Astrocyte of the spinal cord (primary cell): ENCODE measurements around the gene TBC1D20.

ENCODE experiments used
- DNase-seq: peaks from one replicate; pipeline ENCODE4 v3.0.0; 2011; ENCODE audit warnings: low read depth, low spot score
- H3K4me3 ChIP-seq: 2 replicates; pipeline ENCODE4 v1.5.1; 2011; ENCODE audit warnings: low read depth, mild to moderate bottlenecking, low read length, moderate library complexity
- in situ Hi-C: cut with HindIII; loops from 2 replicates; pipeline ENCODE4 v1.10.0; 2017; ENCODE audit warnings: low sequenced_read_pairs
- TF ChIP-seq, protein P1 (sequence below): IDR thresholded peaks from 2 replicates; pipeline ENCODE4 v1.5.1; 2012; ENCODE audit warnings: low read depth, mild to moderate bottlenecking, low read length, inconsistent platforms

Gene TBC1D20

DNA sequence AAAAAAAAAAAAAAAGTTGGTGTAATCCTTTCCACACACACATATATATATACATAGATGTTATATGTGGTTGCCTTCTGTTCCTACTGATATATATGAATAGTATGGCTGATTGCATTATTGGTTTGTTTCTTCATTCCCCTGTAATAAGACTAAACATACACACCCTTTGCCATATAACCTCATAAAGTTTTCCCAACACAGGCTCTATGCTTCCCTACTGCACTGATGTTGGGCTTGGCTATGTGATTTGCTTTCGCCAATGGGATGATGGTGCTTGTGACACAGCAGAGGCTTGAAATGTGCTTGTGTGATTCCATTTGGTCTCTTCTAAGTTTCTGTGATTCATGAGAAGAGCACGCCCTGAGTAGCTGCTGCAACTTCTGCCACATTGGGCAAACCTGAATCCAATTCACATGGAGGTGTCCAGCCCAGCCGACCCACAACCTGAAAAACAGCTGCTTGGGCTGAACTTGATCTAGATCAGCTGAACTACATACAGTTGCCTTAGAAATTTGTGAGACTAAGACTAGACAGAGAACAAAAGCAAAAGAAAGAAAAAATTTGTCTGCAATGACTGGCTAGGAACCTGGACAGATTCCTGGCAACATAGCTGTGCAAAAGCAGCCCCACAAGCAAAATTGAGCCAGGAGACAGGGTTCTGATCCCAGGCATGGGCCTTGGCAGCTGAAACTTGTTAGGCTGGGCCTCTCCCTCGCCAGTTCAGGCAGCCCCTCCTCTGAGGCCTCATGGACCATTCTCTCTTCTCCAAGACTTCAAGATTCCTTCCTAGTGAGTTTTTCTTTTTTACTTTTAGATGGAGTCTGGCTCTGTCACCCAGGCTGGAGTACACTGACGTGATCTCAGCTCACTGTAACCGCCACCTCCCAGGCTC, 13.4 kb upstream of the TBC1D20 start:
- in situ Hi-C loops = no loop called here
- DNase-seq = no peak
- TF ChIP-seq, protein P1, sequence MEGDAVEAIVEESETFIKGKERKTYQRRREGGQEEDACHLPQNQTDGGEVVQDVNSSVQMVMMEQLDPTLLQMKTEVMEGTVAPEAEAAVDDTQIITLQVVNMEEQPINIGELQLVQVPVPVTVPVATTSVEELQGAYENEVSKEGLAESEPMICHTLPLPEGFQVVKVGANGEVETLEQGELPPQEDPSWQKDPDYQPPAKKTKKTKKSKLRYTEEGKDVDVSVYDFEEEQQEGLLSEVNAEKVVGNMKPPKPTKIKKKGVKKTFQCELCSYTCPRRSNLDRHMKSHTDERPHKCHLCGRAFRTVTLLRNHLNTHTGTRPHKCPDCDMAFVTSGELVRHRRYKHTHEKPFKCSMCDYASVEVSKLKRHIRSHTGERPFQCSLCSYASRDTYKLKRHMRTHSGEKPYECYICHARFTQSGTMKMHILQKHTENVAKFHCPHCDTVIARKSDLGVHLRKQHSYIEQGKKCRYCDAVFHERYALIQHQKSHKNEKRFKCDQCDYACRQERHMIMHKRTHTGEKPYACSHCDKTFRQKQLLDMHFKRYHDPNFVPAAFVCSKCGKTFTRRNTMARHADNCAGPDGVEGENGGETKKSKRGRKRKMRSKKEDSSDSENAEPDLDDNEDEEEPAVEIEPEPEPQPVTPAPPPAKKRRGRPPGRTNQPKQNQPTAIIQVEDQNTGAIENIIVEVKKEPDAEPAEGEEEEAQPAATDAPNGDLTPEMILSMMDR = no peak
- H3K4me3 ChIP-seq = no peak overlapping the region

- DNase-seq = no peak
- TF ChIP-seq, protein P1 = no peak
These were observed 12.2 kb upstream of the TBC1D20 start for GRCh38 chr20:474581-474980.

GRCh38 chr20:472889-473292, 10.6 kb upstream of the TBC1D20 start:
- H3K4me3 ChIP-seq = no peak overlapping the region
- TF ChIP-seq, protein P1 = no peak
- in situ Hi-C loops = no loop called here
- no peak for DNase-seq

More at GRCh38 chr20:474581-474980, 12.2 kb upstream of the TBC1D20 start:
- in situ Hi-C loops = no loop called here
- no peak overlapping the region for H3K4me3 ChIP-seq

GRCh38 chr20:472137-472846, 10.0 kb upstream of the TBC1D20 start:
- in situ Hi-C loops = no loop called here

DNA sequence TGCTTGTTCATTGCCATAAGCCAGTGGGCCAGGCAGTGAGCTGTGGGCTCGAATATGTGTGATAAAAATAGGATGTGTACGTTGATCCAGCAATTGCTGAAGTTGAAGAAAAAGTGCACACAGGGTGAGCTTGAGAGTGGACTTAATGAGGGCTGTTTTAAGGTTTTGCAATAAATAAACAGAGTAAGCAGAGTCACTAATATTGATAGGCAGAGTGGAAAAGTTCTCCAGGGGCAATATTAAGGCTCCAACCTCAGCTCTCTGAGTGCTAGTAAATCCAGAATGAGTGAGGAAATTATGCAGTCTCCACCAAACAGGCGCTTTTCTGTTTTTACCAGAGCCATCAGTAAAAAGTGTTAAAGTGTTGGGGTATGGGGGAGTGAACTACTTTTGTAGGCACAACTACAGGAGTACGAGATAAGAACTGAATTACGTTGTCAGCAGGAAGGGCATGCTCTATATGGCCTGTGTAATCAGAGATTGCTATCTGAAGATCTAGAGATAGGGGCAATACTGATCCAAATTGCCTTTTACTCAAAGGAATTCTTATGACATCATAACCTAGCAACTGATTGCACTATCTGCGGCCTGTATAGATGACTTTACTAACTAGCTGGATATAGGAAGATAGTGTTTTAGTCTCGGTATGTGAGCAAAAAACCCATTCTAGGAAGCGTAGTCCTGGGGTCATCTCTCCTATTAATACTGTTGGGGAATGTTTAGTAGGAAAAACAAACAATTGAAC, 7.6 kb upstream of the TBC1D20 start:
- in situ Hi-C loops = no loop called here
- TF ChIP-seq, protein P1 = no peak
- DNase-seq = no peak
- H3K4me3 ChIP-seq = no peak overlapping the region

More at GRCh38 chr20:472137-472846, 10.0 kb upstream of the TBC1D20 start:
- DNase-seq = no peak
- TF ChIP-seq, protein P1 = no peak
- H3K4me3 ChIP-seq = no peak overlapping the region

- DNase-seq = no peak
- TF ChIP-seq, protein P1 = no peak
- in situ Hi-C loops = no loop called here
These were observed 5.4 kb upstream of the TBC1D20 start for GRCh38 chr20:467755-468154.

More at GRCh38 chr20:467755-468154, 5.4 kb upstream of the TBC1D20 start:
- no peak overlapping the region for H3K4me3 ChIP-seq
